ENCODE results near the gene S100A7A.

Gene S100A7A

GRCh38 chr1:153465811-153466636 is 49.7 kb downstream of the S100A7A start:
- peak in 1 of 3 experiments; percentile 43 for DNase-seq

GRCh38 chr1:153466908-153467307 is 50.6 kb downstream of the S100A7A start:
- DNase-seq, result no peak

- no peak for DNase-seq
Measured at GRCh38 chr1:153470707-153471106, 54.4 kb downstream of the S100A7A start.
